GM18498 (cell line): ENCODE results near the gene THBS4.
"Not testable (repeated sequence)": the region's sequence is repeated elsewhere in the genome, so short reads cannot be mapped to it uniquely, and the experiment has no call there.

Experiments
- ATAC-seq: cut with Tn5 transposase; IDR thresholded peaks from one replicate; pipeline ENCODE4 v1.9.1; 2021; ENCODE audit warnings: mild to moderate bottlenecking, moderate library complexity; ENCODE audit not compliant: unreplicated experiment

The THBS4 gene

DNA sequence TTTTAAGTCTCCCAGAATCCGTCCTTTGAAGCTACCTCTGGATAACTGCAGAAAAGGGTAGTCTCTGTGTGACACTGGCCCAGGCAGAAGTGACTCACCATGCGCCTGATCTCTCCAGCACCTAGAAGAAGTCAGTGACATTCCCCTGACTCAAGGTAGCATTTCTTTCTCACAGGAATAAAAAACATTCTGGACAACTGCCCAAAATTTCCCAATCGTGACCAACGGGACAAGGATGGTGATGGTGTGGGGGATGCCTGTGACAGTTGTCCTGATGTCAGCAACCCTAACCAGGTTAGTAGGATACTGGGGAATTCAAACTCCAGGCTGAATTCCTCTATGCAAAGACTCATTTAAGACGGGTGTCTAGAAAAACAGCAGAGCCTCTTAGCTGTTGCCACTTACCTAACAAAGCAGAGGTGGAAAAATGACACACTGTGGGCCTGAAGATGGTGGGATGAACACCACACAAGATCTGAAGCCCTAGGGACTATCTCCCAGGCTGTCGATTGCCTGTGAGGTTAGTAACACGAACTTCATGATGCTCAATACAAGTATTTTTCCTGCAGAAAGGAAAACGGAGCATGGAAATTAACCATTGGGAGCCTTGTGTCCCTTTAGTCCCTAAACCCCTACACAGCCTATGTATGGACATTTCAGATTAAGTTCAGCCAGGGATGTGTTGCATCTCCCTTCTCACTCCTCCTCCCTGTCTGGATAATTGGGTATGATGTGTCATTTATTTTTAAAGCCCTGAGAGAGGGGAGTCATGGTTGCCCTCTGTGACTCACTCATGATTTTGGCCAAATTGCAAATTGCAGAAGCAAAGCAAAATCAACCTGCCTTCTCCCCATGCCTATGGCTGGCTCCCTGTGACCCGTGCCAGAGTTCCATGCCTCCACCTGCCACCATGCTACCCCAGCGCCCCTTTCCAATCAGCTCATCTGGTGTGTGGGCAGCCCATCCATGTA is 37.2 kb downstream of the THBS4 start:
- ATAC-seq: no peak

DNA sequence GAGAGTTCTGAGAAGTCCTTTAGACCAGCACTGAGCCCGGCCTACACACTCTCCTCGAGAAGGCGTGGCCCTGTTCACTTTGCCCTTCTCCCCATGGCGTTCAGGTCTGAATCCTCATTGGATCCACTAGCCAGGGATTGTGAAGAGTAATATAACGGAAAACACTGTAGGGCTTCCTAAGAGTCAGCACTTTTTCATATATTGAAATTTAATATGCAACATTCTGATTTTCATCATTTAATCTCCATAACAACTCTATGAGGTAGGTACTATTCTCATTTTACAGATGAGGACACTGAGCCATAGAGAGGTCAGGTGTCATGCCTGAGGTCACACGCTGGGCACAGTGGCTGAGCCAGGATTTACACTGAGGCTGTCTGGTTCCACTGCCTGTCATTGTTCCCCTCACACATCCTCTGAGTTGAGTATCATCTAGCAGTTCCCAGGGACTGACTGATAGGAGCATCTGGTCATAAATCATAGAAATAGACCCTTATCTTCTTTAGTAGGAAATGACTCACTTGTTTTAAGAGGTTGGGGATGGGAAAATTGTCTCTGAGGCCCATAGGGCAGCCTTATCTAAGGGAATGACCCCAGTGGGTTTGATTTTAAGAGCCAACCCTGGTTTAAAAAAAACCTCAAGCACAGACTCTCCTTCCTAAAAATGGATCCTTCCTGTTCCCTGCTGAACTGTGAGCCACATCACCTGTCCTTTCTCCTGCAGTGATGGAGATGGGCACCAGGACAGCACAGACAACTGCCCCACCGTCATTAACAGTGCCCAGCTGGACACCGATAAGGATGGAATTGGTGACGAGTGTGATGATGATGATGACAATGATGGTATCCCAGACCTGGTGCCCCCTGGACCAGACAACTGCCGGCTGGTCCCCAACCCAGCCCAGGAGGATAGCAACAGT is 41.2 kb downstream of the THBS4 start:
- ATAC-seq: no peak

DNA sequence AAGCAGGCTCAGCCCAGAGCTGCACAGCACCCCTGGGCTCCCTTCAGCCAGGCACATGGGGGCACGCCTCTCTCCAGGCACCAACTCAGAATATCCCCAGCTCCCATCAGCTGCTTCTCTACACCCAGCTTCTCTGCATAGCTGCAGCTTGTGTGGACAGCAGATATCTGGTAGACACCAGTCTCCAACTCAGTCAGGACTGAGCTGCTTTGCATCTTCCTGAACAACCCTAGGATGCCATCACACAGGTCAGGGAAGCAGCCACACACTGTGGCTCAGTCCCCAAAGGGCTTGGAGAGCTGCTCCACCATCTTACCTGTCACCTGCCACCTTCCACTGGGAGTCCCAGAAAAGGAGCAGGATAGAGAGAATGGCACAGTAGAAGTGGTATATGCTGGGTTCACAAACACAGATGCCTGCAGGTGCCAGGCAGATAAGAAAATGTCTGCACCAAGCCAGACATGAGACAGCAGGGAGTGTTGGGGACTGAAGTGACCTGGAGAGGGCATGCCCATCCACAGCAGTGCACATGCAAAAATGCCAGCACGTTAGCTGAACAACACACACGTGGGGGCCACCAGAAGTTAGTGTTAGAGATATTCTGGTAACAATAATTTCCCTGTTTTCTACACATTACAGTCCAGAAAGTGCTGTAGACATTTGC is 42.0 kb downstream of the THBS4 start:
- ATAC-seq: no peak

DNA sequence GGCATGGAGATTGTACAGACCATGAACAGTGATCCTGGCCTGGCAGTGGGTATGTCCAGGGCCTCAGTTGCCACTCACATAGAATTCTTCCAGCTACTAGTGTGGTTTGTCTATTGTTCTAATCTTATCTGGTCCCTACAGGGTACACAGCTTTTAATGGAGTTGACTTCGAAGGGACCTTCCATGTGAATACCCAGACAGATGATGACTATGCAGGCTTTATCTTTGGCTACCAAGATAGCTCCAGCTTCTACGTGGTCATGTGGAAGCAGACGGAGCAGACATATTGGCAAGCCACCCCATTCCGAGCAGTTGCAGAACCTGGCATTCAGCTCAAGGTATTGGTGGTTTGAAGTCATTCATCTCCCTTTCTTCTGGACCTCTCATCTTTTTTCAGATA is 43.8 kb downstream of the THBS4 start:
- no peak for ATAC-seq

DNA sequence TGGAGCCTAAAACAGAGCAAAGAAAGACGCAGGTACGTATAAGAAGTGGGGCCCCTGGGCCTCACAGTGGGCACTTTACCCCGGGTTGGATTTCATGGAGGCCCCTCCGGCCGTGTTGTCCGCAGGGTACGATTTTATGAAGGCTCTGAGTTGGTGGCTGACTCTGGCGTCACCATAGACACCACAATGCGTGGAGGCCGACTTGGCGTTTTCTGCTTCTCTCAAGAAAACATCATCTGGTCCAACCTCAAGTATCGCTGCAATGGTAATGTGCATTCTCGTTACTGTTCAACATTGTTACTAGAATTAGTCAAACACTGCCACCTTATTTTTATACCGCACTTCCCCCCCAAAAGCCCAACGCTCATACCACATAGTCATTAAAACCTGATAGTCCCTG is 47.1 kb downstream of the THBS4 start:
- ATAC-seq: no peak

DNA sequence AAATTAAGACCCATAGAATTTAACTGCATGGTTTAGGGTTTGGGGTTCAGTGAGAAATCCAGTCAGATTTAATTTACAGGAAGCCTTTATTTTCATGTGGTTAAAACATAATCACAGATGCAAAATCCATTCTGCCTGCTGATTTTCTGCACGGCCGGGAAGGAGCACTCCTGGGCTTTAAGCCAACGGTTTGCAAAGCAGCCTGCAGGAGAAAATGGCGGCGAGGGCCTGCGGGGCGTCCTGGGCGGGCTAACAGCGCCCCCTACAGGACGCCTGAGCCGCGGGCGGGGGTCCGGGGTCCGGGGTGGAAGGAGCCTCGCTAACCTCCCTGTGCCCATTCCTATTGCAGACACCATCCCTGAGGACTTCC is 47.6 kb downstream of the THBS4 start:
- ATAC-seq: no peak

DNA sequence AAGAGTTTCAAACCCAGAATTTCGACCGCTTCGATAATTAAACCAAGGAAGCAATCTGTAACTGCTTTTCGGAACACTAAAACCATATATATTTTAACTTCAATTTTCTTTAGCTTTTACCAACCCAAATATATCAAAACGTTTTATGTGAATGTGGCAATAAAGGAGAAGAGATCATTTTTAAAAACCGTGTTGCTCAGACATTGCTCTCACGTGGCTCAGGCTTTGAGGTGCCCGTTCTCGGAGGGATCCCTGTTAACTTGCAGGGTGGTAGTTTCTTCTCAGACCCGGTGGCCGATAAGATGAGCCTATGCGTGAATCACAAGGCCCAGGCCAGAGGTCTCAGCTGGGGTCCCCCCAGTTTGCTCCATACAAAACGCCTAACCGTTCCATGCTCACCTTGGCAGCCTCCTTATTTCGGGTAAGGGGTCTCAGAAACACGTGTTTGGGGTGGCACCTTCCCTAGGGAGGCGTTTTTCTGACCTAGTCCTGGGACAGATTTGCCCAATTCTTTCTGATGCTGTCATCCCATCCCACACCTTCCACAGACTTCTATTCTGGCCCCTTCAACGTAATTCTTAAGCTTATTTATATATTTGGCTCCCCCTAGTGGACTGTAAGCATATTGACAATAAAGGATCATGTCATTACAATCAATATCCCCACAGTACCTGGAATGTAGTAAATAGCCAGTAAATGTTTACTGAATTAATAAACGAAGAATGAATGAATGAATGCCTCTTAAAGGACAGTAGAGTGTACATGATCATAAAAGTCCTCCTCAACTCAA is 48.1 kb downstream of the THBS4 start:
- ATAC-seq: no peak

DNA sequence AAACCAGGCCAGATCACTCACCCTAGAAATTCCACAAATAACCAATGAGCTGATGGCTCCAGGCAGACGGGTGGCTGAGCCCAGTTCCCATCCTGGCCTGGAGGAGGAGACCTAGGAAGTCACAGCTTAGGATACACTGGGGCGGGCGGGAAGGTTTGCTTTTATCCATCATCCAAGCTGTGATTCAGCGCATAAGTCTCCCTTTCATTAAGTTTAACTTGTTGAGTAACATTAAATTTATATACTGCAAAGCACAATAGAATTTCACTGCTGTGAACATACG is 55.7 kb downstream of the THBS4 start:
- no peak for ATAC-seq

DNA sequence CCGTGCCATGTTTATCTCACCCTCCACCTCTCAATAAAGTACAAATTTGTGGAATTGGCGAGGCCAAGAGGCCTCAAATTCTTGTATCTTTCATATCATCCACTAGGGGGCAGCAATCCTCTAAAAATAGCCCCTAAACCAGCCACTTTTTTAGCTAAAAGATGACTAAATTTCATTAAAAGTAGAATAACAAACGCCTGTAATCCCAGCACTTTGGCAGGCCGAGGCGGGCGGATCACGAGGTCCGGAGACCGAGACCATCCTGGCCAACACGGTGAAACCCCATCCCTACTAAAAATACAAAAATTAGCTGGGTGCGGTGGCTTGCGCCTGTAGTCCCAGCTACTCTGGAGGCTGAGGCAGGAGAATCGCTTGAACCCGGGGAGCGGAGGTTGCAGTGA is 56.6 kb downstream of the THBS4 start:
- ATAC-seq: not testable (repeated sequence)

DNA sequence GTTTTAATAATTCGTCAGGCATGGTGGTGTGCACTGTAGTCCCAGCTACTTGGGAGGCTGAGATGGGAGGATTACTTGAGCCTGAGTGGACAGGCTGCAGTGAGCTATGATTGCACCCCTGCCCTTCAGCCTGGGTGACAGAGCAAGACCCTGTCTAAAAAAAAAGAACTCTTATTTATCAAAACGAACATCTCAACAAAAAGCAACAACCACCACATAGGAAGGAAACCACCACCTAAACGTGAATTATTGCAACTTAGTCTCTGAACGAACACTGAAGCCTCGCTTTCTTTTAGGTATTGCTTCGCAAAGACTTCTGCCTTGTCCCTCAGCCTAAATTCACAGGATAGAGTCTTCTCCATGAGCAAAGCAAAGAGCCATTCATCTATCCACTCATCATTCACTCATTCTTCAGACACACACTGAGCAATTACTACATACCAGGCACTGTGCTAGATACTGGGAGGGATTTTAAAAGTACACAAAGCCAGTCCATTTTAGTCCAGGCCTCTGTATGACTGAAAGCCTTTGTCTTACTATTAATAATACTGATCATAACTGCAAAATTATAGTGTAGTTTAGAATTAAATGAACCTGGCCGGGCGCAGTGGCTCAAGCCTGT is 57.4 kb downstream of the THBS4 start:
- no peak for ATAC-seq

DNA sequence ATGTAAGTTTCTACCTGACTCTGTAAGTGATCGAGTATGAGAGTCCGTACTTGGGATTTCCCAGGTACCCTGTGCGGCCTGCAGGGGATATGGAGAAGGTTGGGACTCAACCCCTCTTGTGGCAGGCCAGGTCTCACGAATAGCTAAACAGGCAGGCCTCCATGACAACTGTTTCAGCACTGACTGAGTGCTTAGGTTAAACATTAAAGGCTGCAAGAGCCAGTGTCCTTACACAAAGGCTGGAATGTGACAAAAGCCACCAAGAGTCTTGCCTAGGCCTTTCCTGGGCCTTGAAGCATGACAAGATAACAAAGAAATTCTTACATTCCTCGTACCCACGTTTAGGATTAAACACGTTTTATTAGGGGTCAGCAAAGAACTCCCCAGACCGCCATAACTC is 58.6 kb downstream of the THBS4 start:
- ATAC-seq: no peak

DNA sequence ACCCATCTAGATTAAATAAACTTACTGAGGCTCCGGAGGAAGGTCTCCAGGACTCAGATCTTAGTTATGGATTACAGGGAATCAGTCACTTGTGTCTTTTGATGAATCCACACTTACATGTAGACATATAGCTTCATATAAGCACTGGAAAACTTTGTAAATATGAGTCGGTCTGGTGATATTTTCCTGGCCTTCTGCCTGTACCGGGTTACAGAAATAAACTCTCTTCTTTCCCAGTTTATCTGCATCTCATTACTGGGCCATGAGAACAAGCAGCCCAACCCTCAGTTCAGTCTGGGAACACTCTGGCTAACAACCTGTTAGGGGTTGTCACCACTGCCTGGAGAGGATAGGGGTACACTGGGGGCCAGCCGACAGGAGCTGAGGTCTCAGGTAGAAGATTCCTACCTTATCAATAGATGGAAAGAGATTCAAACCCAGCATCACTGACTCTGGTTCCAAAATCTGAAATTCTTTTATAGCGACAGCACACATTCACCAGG is 59.1 kb downstream of the THBS4 start:
- ATAC-seq: no peak

DNA sequence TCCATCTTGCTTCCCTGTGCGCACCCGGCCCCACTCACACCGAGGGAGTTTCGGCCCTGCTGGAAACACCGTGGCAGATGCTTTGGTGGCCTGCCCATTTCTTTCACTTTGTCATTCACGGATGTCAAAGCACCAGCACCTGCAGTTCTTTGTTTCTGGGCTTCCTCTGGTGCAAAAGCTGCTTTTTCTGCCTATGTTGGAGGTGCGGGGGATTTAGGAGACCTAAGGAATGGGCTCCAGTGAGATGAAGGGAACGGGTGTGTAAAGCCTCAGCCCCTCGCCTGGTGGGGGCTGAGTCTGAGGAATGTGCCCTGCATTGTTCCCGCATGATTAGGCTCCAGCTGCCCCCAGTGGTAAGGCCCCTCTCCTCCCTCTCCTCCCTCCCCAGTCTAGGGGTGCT is 62.3 kb downstream of the THBS4 start:
- no peak for ATAC-seq

DNA sequence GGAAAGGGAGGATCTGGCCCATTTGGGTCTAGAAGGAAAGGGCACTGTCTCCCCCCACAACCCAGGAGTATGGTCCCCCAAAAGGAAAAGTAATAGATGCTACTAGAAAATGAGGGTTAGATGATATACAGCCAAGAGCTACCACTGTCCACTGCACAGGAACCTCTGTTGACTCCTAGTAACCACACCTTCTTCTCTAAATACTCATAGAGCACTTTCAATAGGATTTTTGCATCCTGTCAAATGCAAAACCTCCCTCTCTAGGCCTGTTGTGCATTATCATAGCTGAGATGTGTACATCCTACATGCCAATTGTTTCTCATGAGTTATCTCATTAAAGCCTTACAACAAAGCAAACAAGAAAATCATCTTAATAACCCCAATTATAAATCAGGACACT is 66.8 kb downstream of the THBS4 start:
- no peak for ATAC-seq

DNA sequence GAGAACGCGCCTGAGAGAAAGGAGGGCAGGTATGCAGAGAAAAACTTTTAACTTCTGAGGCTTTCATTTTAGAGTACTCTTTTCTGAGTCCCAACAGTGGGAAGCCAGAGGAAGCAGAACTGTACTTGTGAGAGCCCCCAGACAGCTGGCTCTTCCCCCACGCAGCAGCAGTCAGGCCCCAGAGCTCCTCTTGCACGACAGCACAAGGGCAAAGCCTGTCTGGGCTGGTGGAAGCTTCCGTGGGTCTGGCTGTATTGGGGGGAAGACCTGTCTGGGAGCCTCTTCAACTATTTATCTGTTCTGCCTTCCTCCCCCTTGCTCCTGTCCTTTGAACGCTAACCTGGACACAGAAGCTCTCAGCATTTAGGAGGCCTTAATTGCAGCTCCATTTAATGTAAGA is 68.2 kb downstream of the THBS4 start:
- ATAC-seq: no peak

DNA sequence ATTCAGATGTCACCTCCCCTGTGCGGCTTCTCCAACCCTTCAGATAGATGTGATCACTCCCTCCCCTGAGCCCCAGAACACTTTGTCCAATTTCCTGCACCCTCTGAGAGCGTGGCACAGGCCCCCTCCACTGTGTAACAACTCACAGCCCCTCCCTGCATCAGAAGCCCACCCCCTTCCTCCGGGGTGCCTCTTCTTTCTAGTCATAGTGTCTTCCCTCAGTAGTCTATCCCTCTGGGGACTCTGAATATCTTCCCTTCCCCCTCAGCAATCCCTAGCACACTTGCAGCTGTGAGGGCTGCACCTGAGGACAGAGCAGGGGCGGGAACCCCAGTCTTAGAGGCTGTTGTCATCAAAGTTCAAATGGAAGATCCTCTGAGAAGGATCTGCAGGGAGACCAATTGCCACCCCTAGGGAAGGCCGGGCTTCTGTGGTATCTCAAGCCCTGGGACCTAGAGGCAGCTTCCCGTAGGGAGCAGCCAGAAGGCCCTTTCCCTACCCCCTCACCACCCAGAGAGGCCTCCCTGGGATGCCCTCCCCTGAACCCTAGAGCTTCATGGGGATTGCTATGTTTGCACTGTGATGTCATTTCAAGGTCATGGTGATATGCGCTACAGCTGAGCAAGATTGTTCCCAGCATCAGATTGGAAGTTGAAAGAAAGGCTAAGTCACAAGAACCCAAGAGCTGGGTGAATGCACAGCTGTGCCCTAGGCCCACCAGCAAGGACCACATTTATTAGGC is 70.7 kb downstream of the THBS4 start:
- no peak for ATAC-seq

DNA sequence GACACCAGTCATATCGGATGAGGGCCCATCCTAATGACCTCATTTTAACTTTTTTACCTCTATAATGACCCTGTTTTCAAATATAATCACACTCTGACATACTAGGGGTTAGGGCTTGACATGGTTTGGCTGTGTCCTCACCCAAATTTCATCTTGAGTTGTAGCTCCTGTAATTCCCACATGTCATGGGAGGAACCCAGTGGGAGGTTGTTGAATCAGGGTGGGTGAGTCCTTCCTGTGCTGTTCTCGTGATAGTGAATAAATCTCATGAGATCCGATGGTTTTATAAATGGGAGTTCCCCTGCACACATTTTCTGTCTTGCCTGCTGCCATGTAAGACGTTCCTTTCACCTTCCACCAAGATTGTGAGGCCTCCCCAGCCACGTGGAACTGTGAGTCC is 71.8 kb downstream of the THBS4 start:
- no peak for ATAC-seq

DNA sequence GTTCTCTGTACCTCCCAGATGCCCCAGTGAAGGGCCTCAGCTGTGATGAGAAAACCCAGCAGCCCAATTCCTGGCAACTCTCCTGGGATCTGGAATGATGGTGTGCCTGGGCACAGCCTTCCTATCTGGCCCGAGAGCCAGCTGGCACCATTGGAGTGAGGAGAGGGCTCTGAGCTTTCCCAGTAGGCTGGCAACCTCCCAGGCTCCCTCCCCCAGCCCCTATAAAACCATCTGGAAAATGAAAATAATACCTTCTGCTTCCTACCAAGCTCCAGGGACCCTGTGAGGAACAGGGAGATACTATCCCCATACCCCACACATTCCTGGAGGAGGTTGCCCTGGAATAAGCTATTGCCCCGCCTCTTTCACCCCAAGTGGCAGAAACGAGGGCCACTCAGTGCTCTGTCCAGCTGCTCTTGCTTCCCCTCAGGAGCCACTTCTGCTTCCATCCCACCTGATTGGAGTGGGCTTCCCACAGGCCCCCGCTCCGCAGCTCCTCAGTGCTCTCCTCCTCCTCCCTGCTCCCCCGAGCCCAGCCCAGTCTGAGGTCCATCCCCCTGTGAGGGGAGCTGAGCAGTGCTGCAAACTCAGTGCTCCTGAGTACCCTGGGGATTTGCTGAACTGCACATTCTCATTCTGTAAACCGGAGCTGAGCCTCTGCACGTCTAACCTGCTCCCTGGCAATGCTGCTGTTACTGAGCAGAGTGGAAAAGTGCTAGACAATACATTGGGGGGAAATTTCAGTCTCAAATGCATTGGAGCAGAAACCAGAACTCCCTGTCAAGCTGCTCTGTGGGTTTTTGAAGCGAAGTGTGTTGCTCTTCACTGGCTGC is 74.7 kb downstream of the THBS4 start:
- no peak for ATAC-seq
